K562 (cell line): ENCODE data around the gene ABCA1.

ENCODE experiments used
- CHD1 ChIP-seq: fragments of 200-600 bp; sonication (generic); IDR thresholded peaks from one replicate; pipeline ENCODE4 v1.6.1; 2012; ENCODE audit warnings: mild to moderate bottlenecking, moderate library complexity, low read length, inconsistent platforms
- ETV5 ChIP-seq: sonication (generic); formaldehyde crosslinking; IDR thresholded peaks from 2 replicates; pipeline ENCODE4 v1.4.0; 2020; ENCODE audit warnings: low read depth, mild to moderate bottlenecking, missing genetic modification reagents
- HIVEP1 ChIP-seq: fragments of 250-450 bp; sonication (Bioruptor Pico); IDR thresholded peaks from 2 replicates; pipeline ENCODE4 v1.4.0; 2020; ENCODE audit warnings: mild to moderate bottlenecking
- PRMT5 ChIP-seq: sonication (generic); formaldehyde crosslinking; IDR thresholded peaks from 2 replicates; pipeline ENCODE4 v1.5.0; 2020; ENCODE audit warnings: missing genetic modification reagents
- RBFOX2 ChIP-seq: fragments of 200-400 bp; formaldehyde crosslinking; IDR thresholded peaks from 2 replicates; pipeline ENCODE4 v1.6.1; 2017; ENCODE audit warnings: low read depth, mild to moderate bottlenecking, low read length, moderate library complexity
- SNAPC5 ChIP-seq: fragments of 250-450 bp; sonication (Bioruptor Pico); IDR thresholded peaks from 2 replicates; pipeline ENCODE4 v1.8.0; 2021; ENCODE audit warnings: moderate library complexity, mild to moderate bottlenecking, inconsistent platforms
- ZFP30 ChIP-seq: fragments of 250-450 bp; sonication (Bioruptor Pico); IDR thresholded peaks from 2 replicates; pipeline ENCODE4 v1.8.0; 2022; ENCODE audit warnings: moderate library complexity, mild to moderate bottlenecking, inconsistent platforms, borderline replicate concordance

DNA sequence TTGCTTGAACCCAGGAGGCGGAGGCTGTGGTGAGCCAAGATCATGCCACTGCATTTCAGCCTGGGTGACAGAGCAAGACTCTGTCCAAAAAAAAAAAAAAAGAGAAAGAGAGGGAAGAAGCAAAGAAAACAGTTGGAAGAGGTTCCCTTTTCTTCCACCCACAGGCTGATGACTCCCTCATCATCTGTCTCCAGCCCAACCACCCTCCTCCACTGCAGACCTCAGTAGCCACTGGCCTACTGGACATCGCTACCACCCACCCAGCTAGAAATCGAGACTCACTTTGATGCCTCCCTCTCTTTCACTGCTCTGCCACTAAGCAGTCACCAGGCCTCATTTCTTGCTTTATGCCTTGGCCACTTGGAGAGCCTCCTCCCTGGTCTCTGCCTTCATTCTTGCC lies 92.8 kb downstream of the ABCA1 start:
- TF ChIP-seq SNAPC5 (no peak), PRMT5 (CRISPR knock-in tag) (no peak), RBFOX2 (no peak), CHD1 (no peak), ETV5 (CRISPR knock-in tag) (no peak), HIVEP1 (CRISPR knock-in tag) (no peak), ZFP30 (CRISPR knock-in tag) (no peak)
